Measurements from ENCODE around the gene KCNJ6. TPM values are rescaled to one million over a fixed set of nuclear protein-coding genes. Genes with fewer than 3 reads are reported as not detected.

KCNJ6 gene
- total and polyA plus RNA-seq, 2 of the 8 experiments (the other 6 are each of a cell fraction or from before 2014, with no cell fraction given) = 0.51 to 1.2 TPM

GRCh38 chr21:37827913-37828312 is 88.3 kb downstream of the KCNJ6 start:
- Histone ChIP-seq H3K9me3 (ENCODE audit: insufficient read depth in 2 of 2, low read depth in 1 of 2, low read length in 1 of 2) (no peaks in the 10 kb centered on the region), H3K4ac (replicated peaks; ENCODE audit: insufficient read length, low read depth, low read length) (no peak overlapping the region), H2BK15ac (ENCODE audit: low read length) (no peak overlapping the region), H2AFZ (ENCODE audit: low read length) (no peak overlapping the region), H3K79me1 (ENCODE audit: low read depth, low read length) (no peaks in the 10 kb centered on the region), H3K23ac (ENCODE audit: insufficient read length) (no peak overlapping the region), H4K8ac (ENCODE audit: extremely low read depth, insufficient read depth, low read length) (no peak overlapping the region), H4K20me1 (replicated peaks in 1 of 2; ENCODE audit: control insufficient read depth in 1 of 2, insufficient read depth in 2 of 2, low read length in 2 of 2) (no peaks in the 10 kb centered on the region), H3K27ac (ENCODE audit: low read depth, low read length) (no peak overlapping the region), H3K23me2 (ENCODE audit: low read depth, low read length) (no peaks in the 10 kb centered on the region), H3K4me3 (ENCODE audit: extremely low read depth in 1 of 4, insufficient read depth in 2 of 4, low read depth in 3 of 4, low read length in 4 of 4) (no peak overlapping the region), H3K56ac (replicated peaks; ENCODE audit: insufficient read length, low read depth, low read length) (no peak overlapping the region), H2BK20ac (ENCODE audit: low read length) (no peak overlapping the region), H3K36me3 (ENCODE audit: control insufficient read depth in 2 of 4, insufficient read depth in 4 of 4, low read length in 3 of 4) (no peaks in the 10 kb centered on the region), H3K4me1 (replicated peaks in 1 of 4; ENCODE audit: control insufficient read depth in 3 of 4, insufficient read depth in 4 of 4, low read length in 3 of 4) (peaks cover 0 to 19% (median 9%) of the 10 kb centered on the region in 4 experiments; a peak in 6 of 7 replicates), H2BK12ac (ENCODE audit: low read depth, low read length) (no peak overlapping the region), H2BK5ac (ENCODE audit: low read depth, low read length) (no peak overlapping the region), H3K9ac (replicated peaks in 1 of 4; ENCODE audit: extremely low read depth in 1 of 4, low read depth in 3 of 4, low read length in 3 of 4) (no peak overlapping the region), H4K91ac (replicated peaks; ENCODE audit: insufficient read length, low read length) (no peak overlapping the region), H3K27me3 (replicated peaks in 1 of 4; ENCODE audit: control insufficient read depth in 3 of 4, extremely low read depth in 1 of 4, insufficient read depth in 3 of 4, low read length in 3 of 4) (no peaks in the 10 kb centered on the region), H3K4me2 (ENCODE audit: insufficient read depth in 1 of 2, low read depth in 2 of 2, low read length in 2 of 2) (no peak overlapping the region), H3K79me2 (ENCODE audit: control insufficient read depth in 1 of 2, insufficient read depth in 2 of 2, low read length in 2 of 2) (no peaks in the 10 kb centered on the region), H2AK5ac (ENCODE audit: low read depth, low read length) (no peak overlapping the region), H3K14ac (ENCODE audit: insufficient read length) (no peak overlapping the region), H2BK120ac (replicated peaks; ENCODE audit: low read depth, low read length) (no peak overlapping the region), H4K5ac (ENCODE audit: insufficient read length, low read depth, low read length) (no peak overlapping the region), H3K18ac (ENCODE audit: extremely low read depth, low read length) (no peak overlapping the region)
- ChIA-PET CTCF (ENCODE audit: partially characterized antibody) (interaction anchor here (0.9 kb wide), 2 partner anchors 68 to 116 kb away, joined by 3 to 4 read pairs; no protein-coding TSS in a partner anchor), POLR2A (ENCODE audit: partially characterized antibody) (no interaction called here)
- FAIRE-seq (no peak), DNase-seq (ENCODE audit: low read depth in 1 of 2, low spot score in 2 of 2) (no peak)
- WGBS, 2 experiments (ENCODE audit: extremely low coverage in 1 of 2, insufficient coverage in 1 of 2, insufficient read length in 1 of 2, insufficient replicate concordance in 2 of 2, low coverage in 1 of 2, low lambda C conversion rate in 2 of 2, missing lambda C conversion rate in 1 of 2) = 89% methylated on average over 6 of the region's 6 CpGs; no CpG with 5 or more reads in 1 of the 2 experiments
- TF ChIP-seq TAF1 (IDR thresholded peaks at IDR 0.05; ENCODE audit: low read depth, low read length) = no peak
- TF ChIP-seq ATF3 (IDR thresholded peaks at IDR 0.05; ENCODE audit: insufficient read depth, low read depth, low read length) = no peak
- no peak for TF ChIP-seq POLR2AphosphoS5 (IDR thresholded peaks at IDR 0.05; ENCODE audit: low read depth, low read length)
- TF ChIP-seq TAF7 (optimal IDR thresholded peaks at IDR 0.05; ENCODE audit: borderline replicate concordance, low read depth, low read length) = no peak
